NCI-H187 treated with DMSO at 0.1 percent for 48 hours (cell line): ENCODE measurements around the gene LHFPL3.
A peak's percentile ranks its signal among the peaks of the same experiment; 100 is the strongest.

Experiments used
- DNase-seq: peaks from one replicate; lab custom pipeline; 2025; lab: John Stamatoyannopoulos, UW

LHFPL3 gene

GRCh38 chr7:104371216-104371979 lies 43.0 kb downstream of the LHFPL3 start:
- no peak for DNase-seq

GRCh38 chr7:104371980-104372357 lies 43.6 kb downstream of the LHFPL3 start:
- no peak for DNase-seq

GRCh38 chr7:104382616-104383015 lies 54.2 kb downstream of the LHFPL3 start:
- no peak for DNase-seq

- DNase-seq: no peak
These were observed 58.5 kb downstream of the LHFPL3 start for GRCh38 chr7:104386943-104387342.

- DNase-seq: no peak
These were observed 59.8 kb downstream of the LHFPL3 start for GRCh38 chr7:104388222-104388621.

GRCh38 chr7:104395162-104395561 lies 66.8 kb downstream of the LHFPL3 start:
- DNase-seq: no peak

- no peak for DNase-seq
These were observed 69.0 kb downstream of the LHFPL3 start for GRCh38 chr7:104397442-104397841.

- DNase-seq: no peak
These were observed 80.0 kb downstream of the LHFPL3 start for GRCh38 chr7:104408371-104408770.

GRCh38 chr7:104410742-104411141 lies 82.3 kb downstream of the LHFPL3 start:
- DNase-seq: no peak

GRCh38 chr7:104412911-104413310 lies 84.5 kb downstream of the LHFPL3 start:
- DNase-seq: peak; percentile 77

- no peak for DNase-seq
These were observed 85.8 kb downstream of the LHFPL3 start for GRCh38 chr7:104414216-104414615.

GRCh38 chr7:104415700-104416099 lies 87.3 kb downstream of the LHFPL3 start:
- DNase-seq: no peak

- DNase-seq: no peak
These were observed 88.5 kb downstream of the LHFPL3 start for GRCh38 chr7:104416866-104417393.

- DNase-seq: no peak
These were observed 103.5 kb downstream of the LHFPL3 start for GRCh38 chr7:104431930-104432329.

- no peak for DNase-seq
These were observed 105.7 kb downstream of the LHFPL3 start for GRCh38 chr7:104434129-104434528.

GRCh38 chr7:104442481-104442880 lies 114.1 kb downstream of the LHFPL3 start:
- DNase-seq: no peak

- DNase-seq: no peak
These were observed 115.6 kb downstream of the LHFPL3 start for GRCh38 chr7:104444017-104444416.

- no peak for DNase-seq
These were observed 117.0 kb downstream of the LHFPL3 start for GRCh38 chr7:104445393-104445792.

- no peak for DNase-seq
These were observed 122.5 kb downstream of the LHFPL3 start for GRCh38 chr7:104450861-104451260.

GRCh38 chr7:104453190-104453589 lies 124.8 kb downstream of the LHFPL3 start:
- DNase-seq: no peak

- no peak for DNase-seq
These were observed 130.5 kb downstream of the LHFPL3 start for GRCh38 chr7:104458875-104459274.

- no peak for DNase-seq
These were observed 140.9 kb downstream of the LHFPL3 start for GRCh38 chr7:104469166-104469820.

GRCh38 chr7:104480529-104480928 lies 152.1 kb downstream of the LHFPL3 start:
- no peak for DNase-seq
